Endothelial cell (in vitro differentiated cells): Measurements from ENCODE around the gene SPHK2. TPM values are rescaled to one million over a fixed set of nuclear protein-coding genes. Genes with fewer than 3 reads are reported as not detected.
A peak's percentile ranks its signal among the peaks of the same experiment; 100 is the strongest.

Source experiments
- DNase-seq: peaks from one replicate; pipeline ENCODE4 v3.0.0; 2021; ENCODE audit warnings: low spot score
- H3K27ac Mint-ChIP-seq: one replicate; pipeline ENCODE4 v1.8.0; 2021; ENCODE audit warnings: mixed read lengths, inconsistent platforms; ENCODE audit not compliant: unreplicated experiment
- H3K27me3 Mint-ChIP-seq: one replicate; pipeline ENCODE4 v1.8.0; 2021; ENCODE audit warnings: mild to moderate bottlenecking, moderate library complexity, mixed read lengths, inconsistent platforms; ENCODE audit not compliant: unreplicated experiment
- H3K36me3 Mint-ChIP-seq: one replicate; pipeline ENCODE4 v1.8.0; 2021; ENCODE audit warnings: mild to moderate bottlenecking, low read depth, mixed read lengths, inconsistent platforms; ENCODE audit not compliant: unreplicated experiment
- H3K4me1 Mint-ChIP-seq: one replicate; pipeline ENCODE4 v1.8.0; 2021; ENCODE audit warnings: mild to moderate bottlenecking, mixed read lengths, inconsistent platforms; ENCODE audit not compliant: unreplicated experiment
- H3K4me3 Mint-ChIP-seq: one replicate; pipeline ENCODE4 v1.8.0; 2021; ENCODE audit warnings: mild to moderate bottlenecking, mixed read lengths, inconsistent platforms; ENCODE audit not compliant: unreplicated experiment
- H3K9me3 Mint-ChIP-seq: one replicate; pipeline ENCODE4 v1.8.0; 2021; ENCODE audit warnings: mixed read lengths, inconsistent platforms; ENCODE audit not compliant: unreplicated experiment
- total RNA-seq: library from RNA; stranded (reverse); fragmentation: NEBNext Ultra II Directional; extraction: Animal tissue kit (Norgen Biotek cat#: 25700); gene quantifications from one replicate; pipeline ENCODE4 v1.2.1, GENCODE V29; 2021; ENCODE audit not compliant: unreplicated experiment
- TF ChIP-seq, protein P1 (sequence below): fragments of 200-600 bp; sonication (generic); IDR thresholded peaks from one replicate; pipeline ENCODE4 v1.5.0; 2021; ENCODE audit warnings: antibody characterized with exemption; ENCODE audit not compliant: unreplicated experiment

SPHK2 gene
- total RNA-seq, 1 donor from 2014 or later = 24.7 TPM

DNA sequence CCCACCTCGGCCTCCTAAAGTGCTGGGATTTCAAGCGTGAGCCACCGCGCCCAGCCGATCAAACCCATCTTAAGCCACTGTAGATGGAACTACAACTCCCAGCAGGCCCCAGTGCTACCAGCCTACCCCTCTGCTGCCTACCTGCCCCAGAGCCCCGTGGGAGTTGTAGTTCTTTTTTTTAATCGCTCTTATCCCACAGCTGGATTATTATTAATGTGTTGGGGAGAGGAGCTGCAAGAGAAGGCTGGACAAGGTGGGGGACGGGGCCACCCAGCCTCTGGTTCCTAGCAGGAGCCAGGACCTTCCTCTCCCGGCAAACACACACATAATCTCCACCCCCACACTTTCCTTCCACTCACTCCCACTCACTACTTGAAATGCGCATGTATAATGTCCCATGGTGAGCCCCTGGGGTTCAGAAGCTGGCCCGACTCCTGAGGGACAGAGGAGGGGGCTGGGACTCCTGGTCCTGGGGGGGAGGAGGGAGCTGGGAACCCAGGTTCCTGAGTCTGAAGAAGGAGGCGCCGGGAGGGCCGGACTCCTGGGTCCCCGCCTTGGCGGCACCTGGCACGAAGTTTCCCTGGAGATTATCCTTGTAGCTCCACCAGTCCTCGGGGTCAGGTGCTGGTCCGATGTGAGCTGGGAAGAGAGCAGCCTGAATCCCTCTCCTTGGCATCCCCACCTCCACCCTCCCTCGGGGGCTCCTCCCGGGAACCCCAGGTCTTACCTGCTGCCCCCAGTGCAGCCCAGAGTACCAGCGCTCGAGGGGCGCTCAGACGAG is 25.7 kb downstream of the SPHK2 start:
- peaks cover 15% of the 10 kb centered on the region for H3K4me1 Mint-ChIP-seq
- H3K27me3 Mint-ChIP-seq = peaks cover 10% of the 10 kb centered on the region
- DNase-seq = peak; percentile 69
- H3K27ac Mint-ChIP-seq = no peak overlapping the region
- H3K4me3 Mint-ChIP-seq = peak overlapping the region; percentile 88
- TF ChIP-seq, protein P1, sequence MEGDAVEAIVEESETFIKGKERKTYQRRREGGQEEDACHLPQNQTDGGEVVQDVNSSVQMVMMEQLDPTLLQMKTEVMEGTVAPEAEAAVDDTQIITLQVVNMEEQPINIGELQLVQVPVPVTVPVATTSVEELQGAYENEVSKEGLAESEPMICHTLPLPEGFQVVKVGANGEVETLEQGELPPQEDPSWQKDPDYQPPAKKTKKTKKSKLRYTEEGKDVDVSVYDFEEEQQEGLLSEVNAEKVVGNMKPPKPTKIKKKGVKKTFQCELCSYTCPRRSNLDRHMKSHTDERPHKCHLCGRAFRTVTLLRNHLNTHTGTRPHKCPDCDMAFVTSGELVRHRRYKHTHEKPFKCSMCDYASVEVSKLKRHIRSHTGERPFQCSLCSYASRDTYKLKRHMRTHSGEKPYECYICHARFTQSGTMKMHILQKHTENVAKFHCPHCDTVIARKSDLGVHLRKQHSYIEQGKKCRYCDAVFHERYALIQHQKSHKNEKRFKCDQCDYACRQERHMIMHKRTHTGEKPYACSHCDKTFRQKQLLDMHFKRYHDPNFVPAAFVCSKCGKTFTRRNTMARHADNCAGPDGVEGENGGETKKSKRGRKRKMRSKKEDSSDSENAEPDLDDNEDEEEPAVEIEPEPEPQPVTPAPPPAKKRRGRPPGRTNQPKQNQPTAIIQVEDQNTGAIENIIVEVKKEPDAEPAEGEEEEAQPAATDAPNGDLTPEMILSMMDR = no peak
- H3K9me3 Mint-ChIP-seq = no peaks in the 10 kb centered on the region
- peaks cover 4% of the 10 kb centered on the region for H3K36me3 Mint-ChIP-seq

DNA sequence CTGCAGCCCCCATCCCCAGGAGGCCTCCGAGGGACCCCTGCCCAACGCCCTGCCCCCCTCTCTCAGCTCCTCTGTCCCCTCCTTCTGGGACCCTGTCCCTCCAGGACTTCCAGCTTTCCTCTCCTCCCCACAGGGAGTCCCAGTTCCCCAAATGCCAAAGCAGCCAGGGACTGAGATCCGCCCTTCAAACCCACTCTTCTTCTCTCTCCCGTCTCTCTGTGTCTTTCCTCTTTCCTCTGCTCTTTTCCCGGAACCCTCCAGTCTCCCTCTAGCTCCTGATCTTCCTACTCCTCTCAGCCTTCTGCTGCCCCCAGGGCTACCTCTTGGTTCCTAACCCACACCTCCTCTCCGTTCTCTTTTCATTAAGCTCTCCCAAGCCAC is 26.3 kb downstream of the SPHK2 start:
- TF ChIP-seq, protein P1 = no peak
- Mint-ChIP-seq H3K36me3 (peaks cover 4% of the 10 kb centered on the region), H3K27me3 (peaks cover 10% of the 10 kb centered on the region), H3K9me3 (no peaks in the 10 kb centered on the region), H3K4me3 (peak overlapping the region; percentile 93), H3K27ac (peak overlapping the region; percentile 66), H3K4me1 (peaks cover 15% of the 10 kb centered on the region)
- DNase-seq = peak; percentile 27

DNA sequence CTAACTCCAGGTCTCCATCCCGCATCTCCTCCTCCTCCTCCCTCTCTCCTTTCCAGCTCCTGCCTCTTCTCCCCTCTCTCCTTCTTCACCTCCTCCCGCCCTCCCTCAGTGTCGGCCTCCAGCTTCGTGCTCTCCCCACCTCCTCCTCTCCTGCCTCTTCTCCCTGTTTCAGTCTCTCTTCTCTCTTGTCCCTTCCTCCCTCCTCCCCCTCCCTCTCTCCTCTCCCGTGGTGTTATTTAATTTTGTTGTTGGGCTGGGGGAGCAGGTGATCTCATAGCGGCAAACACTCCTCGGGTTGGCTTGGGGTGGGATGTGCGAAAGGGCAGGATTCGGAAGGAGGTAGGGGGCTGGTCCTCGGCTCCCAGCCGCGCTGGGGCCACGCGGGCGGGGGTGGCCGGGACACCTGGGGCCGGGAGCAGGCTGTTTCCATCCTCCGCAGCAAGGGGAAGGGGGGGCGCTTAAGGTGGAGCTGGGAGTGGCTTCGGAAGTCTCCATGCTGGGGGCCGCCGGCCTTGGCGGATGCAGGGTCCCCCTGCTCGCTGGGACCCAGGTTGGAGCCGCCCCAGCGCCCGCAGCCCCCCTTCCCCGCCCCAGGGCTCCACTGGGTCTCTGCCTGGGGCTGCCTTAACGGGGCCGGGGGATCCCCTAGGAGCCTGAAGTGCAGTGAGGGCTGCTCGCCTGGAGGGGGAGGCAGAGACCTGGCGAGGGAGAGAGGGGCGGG is 26.9 kb downstream of the SPHK2 start, which contains the start of gene CA11:
Gene CA11 (minus strand): TSS at position 187 of the 721 bp plus-strand sequence. CDS start 555 bp downstream, outside the sequence.
- peaks cover 15% of the 10 kb centered on the region for H3K4me1 Mint-ChIP-seq
- H3K27me3 Mint-ChIP-seq = peaks cover 10% of the 10 kb centered on the region
- peak within 1 kb of the TSS; percentile 93 for H3K4me3 Mint-ChIP-seq
- no peaks in the 10 kb centered on the region for H3K9me3 Mint-ChIP-seq
- peak; percentile 97 for DNase-seq
- peaks cover 4% of the 10 kb centered on the region for H3K36me3 Mint-ChIP-seq
- TF ChIP-seq, protein P1 = peak; percentile 69
- peak within 1 kb of the TSS; percentile 66 for H3K27ac Mint-ChIP-seq

DNA sequence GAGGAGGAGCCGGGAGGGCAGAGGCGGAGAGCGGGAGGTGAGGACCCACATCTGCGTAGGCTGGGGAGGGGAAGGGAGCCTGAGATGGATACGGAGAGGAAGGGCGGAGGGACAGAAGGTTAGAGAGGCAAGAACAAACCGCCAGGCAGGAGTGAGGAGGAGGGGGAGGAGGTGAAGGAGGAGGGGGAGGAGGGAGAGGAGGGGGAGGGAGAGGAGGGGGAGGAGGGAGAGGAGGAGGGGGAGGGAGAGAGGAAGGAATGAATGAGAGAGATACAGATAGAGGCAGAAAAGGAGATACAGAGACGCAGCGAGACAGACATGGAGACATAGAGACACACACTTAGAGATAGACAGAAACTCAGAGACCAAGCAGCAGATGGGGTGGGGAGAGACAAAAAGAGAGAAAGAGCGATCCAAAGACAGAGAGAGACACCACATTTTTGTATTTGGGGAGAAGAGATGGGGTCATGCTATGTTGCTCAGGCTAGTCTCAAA is 27.5 kb downstream of the SPHK2 start:
- Mint-ChIP-seq H3K4me3 (peak overlapping the region; percentile 53), H3K9me3 (no peaks in the 10 kb centered on the region), H3K36me3 (peaks cover 4% of the 10 kb centered on the region), H3K4me1 (peaks cover 15% of the 10 kb centered on the region), H3K27ac (no peak overlapping the region), H3K27me3 (peaks cover 10% of the 10 kb centered on the region)
- TF ChIP-seq, protein P1 = no peak
- no peak for DNase-seq

DNA sequence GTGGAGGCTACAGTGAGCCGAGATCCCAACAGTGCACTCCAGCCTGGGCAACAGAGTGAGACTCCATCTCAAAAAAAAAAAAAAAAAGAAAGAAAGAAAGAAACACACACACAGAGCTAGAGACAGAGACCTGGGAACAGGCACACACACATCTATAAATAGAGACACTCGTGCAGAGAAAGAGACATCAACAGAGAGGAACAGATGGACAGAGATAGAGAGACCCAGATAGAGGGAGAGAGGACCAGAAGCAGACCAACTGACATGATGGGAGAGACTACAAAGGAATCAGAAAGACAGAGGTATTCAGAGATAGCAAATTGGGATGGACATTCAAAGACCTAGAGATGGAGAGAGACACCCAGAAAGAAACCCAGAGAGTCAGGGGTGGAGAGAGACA is 28.8 kb downstream of the SPHK2 start:
- Mint-ChIP-seq H3K27ac (no peak overlapping the region), H3K4me1 (peaks cover 12% of the 10 kb centered on the region), H3K36me3 (no peaks in the 10 kb centered on the region), H3K27me3 (peaks cover 5% of the 10 kb centered on the region), H3K9me3 (no peaks in the 10 kb centered on the region), H3K4me3 (no peak overlapping the region)
- DNase-seq = no peak
- TF ChIP-seq, protein P1 = no peak
